Progenitor cell of endocrine pancreas (in vitro differentiated cells): ENCODE measurements around the gene GYPE. TPM values are rescaled to one million over a fixed set of nuclear protein-coding genes. Genes with fewer than 3 reads are reported as not detected.
"Not testable (repeated sequence)": the region's sequence is repeated elsewhere in the genome, so short reads cannot be mapped to it uniquely, and the experiment has no call there.

Source experiments
- DNase-seq: peaks from one replicate; pipeline ENCODE4 v3.0.0; 2021; ENCODE audit warnings: low spot score; ENCODE audit not compliant: unreplicated experiment
- H3K27ac Mint-ChIP-seq: 2 replicates; pipeline ENCODE4 v1.8.0; 2021; ENCODE audit warnings: mild to moderate bottlenecking, moderate library complexity, mixed read lengths
- H3K27me3 Mint-ChIP-seq: 2 replicates; pipeline ENCODE4 v1.8.0; 2021; ENCODE audit warnings: mixed read lengths
- H3K36me3 Mint-ChIP-seq: 2 replicates; pipeline ENCODE4 v1.8.0; 2022; ENCODE audit warnings: mixed read lengths; ENCODE audit not compliant: insufficient read depth
- H3K4me1 Mint-ChIP-seq: 2 replicates; pipeline ENCODE4 v1.8.0; 2021; ENCODE audit warnings: low read depth, mixed read lengths
- H3K4me3 Mint-ChIP-seq: 2 replicates; pipeline ENCODE4 v1.8.0; 2021; ENCODE audit warnings: low read depth, mild to moderate bottlenecking, moderate library complexity, mixed read lengths
- H3K9me3 Mint-ChIP-seq: 2 replicates; pipeline ENCODE4 v1.8.0; 2021; ENCODE audit warnings: low read depth, mixed read lengths
- total RNA-seq: library from RNA; stranded (reverse); gene quantifications from 2 replicates; pipeline ENCODE4 v1.2.1, GENCODE V29; 2021
- TF ChIP-seq, protein P1 (sequence below): fragments of 200-600 bp; sonication (generic); IDR thresholded peaks from one replicate; pipeline ENCODE4 v1.5.0; 2021; ENCODE audit warnings: antibody characterized with exemption, mild to moderate bottlenecking; ENCODE audit not compliant: unreplicated experiment

GYPE gene
- total RNA-seq, 1 donor from 2014 or later = not detected

DNA sequence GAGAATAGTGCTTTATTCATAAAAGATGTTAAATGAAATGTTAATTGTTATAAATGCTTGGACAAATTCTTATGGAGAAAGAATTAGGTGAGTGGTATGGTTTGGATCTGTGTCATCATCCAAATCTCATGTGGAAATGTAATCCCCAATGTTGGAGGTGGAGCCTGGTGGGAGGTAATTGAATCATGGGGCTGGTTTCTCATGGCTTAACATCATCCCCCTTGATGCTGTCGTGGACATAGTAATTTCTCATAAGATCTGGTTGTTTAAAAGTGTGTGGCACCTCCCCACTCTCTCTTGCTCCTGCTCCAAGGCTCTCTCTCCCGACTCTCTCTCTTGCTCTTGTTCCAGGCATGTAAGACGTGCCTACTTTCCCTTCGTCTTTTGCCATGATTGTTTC, 22.5 kb downstream of the GYPE start:
- Mint-ChIP-seq H3K4me1 (peaks cover 1% of the 10 kb centered on the region), H3K27me3 (no peaks in the 10 kb centered on the region), H3K4me3 (no peak overlapping the region), H3K9me3 (no peaks in the 10 kb centered on the region), H3K27ac (no peak overlapping the region), H3K36me3 (no peaks in the 10 kb centered on the region)
- TF ChIP-seq, protein P1, sequence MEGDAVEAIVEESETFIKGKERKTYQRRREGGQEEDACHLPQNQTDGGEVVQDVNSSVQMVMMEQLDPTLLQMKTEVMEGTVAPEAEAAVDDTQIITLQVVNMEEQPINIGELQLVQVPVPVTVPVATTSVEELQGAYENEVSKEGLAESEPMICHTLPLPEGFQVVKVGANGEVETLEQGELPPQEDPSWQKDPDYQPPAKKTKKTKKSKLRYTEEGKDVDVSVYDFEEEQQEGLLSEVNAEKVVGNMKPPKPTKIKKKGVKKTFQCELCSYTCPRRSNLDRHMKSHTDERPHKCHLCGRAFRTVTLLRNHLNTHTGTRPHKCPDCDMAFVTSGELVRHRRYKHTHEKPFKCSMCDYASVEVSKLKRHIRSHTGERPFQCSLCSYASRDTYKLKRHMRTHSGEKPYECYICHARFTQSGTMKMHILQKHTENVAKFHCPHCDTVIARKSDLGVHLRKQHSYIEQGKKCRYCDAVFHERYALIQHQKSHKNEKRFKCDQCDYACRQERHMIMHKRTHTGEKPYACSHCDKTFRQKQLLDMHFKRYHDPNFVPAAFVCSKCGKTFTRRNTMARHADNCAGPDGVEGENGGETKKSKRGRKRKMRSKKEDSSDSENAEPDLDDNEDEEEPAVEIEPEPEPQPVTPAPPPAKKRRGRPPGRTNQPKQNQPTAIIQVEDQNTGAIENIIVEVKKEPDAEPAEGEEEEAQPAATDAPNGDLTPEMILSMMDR = no peak
- no peak for DNase-seq

DNA sequence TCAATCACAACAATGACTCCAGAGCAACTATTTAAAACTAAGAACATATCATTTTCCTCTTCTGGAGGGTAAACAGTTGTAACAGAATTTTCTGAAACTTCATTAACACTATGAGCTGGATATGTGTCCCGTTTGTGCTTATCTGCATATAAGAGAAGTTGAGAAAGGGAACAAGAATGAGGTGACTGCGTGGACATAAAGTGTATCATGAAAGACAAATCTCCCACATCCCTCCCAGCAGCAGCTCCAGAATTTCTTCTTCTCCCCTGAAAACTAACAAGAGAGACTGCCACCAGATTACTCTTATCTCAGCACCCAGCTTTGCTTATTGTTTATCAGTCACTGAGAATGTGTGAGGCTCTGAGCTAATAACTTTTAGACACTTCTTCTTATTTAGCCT, 25.8 kb downstream of the GYPE start:
- not testable (repeated sequence) for H3K9me3 Mint-ChIP-seq, H3K4me1 Mint-ChIP-seq, H3K36me3 Mint-ChIP-seq, DNase-seq, H3K4me3 Mint-ChIP-seq, H3K27me3 Mint-ChIP-seq, H3K27ac Mint-ChIP-seq

DNA sequence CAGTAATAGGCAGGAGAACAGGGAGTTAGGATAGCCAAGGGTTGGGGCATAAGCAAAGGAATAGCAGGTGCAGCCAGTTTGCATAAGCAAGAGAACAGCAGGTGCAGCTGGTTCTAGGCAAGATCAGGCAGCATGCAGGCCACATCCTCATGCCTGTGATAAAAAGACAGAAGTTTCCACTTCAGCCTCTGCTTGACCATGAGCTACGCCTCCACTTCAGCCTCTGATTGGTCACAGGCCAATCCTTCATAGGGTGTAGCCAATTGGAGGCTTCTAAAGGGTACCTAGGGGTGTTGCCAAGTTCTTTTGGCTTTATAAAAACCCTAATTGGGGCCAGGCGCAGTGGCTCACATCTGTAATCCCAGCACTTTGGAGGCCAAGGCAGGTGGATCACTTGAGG, 30.0 kb downstream of the GYPE start:
- not testable (repeated sequence) for H3K36me3 Mint-ChIP-seq, H3K9me3 Mint-ChIP-seq, DNase-seq, H3K4me3 Mint-ChIP-seq, H3K27me3 Mint-ChIP-seq, H3K27ac Mint-ChIP-seq, H3K4me1 Mint-ChIP-seq

DNA sequence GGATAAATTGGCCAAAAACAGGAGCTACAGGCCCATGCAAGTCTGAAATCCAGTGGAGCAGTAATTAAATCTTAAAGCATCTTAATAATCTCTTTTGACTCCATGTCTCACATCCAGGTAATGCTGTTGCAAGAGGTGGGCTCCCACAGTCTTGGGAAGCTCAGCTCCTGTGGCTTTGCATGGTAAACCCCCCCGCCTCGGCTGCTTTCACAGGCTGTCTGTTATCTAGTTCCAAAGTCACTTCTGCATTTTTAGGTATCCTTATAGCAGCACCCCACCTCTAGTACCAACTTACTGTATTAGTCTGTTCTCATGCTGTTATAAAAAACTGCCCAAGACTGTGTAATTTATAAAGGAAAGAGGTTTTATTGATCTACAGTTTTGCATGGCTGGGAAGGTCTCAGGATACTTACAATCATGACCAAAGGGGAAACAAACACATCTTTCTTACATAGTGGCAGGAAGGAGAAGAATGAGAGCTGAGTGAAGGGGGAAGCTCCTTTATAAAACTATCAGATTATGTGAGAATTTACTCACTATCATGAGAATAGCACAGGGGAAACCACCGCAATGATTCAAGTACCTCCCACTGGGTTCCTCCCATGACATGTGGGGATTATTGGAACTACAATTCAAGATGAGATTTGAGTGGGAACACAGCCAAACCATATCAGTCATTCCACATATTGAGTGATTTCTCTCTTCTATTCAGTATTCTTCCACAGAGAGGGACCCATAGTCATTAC, 34.7 kb downstream of the GYPE start:
- not testable (repeated sequence) for H3K36me3 Mint-ChIP-seq, H3K27ac Mint-ChIP-seq, H3K9me3 Mint-ChIP-seq, H3K4me1 Mint-ChIP-seq, DNase-seq, H3K27me3 Mint-ChIP-seq, H3K4me3 Mint-ChIP-seq

DNA sequence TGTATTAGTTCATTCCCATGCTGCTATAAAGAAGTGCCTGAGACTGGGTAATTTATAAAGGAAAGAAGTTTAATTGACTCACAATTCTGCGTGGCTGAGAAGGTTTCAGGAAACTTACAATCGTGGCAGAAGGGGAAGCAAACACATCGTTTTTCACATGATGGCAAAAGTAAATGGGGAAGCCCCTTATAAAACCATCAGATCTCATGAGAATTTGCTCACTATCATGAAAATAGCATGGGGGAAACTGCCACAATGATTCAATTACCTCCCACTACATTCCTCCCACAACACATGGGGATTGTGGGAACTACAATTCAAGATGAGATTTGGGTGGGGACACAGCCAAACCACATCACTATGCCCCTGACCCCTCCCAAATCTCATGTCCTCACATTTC, 35.4 kb downstream of the GYPE start:
- not testable (repeated sequence) for H3K36me3 Mint-ChIP-seq, DNase-seq, H3K4me1 Mint-ChIP-seq, H3K4me3 Mint-ChIP-seq, H3K9me3 Mint-ChIP-seq, H3K27ac Mint-ChIP-seq, H3K27me3 Mint-ChIP-seq

DNA sequence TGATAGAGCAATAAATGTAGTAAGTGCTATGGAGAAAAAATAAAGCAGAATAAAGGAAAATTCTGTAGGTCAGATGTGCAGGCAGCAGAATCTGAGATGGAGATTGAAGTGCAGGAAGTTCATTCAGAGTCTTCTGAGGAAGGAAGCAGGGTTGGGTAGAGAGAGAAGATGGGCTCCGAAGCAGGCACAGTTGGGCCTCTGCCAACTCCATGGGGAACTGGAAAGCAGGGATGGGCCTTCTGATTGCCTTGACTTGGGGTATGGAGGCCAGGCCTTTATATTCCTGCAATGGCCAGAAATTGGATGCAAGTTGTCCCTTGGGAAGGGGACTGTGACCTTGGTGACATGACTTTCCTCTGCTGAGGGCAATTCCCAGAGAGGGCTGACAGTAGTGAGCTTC, 42.6 kb downstream of the GYPE start:
- not testable (repeated sequence) for H3K4me3 Mint-ChIP-seq, H3K27ac Mint-ChIP-seq, H3K36me3 Mint-ChIP-seq, H3K27me3 Mint-ChIP-seq, H3K4me1 Mint-ChIP-seq, DNase-seq, H3K9me3 Mint-ChIP-seq

DNA sequence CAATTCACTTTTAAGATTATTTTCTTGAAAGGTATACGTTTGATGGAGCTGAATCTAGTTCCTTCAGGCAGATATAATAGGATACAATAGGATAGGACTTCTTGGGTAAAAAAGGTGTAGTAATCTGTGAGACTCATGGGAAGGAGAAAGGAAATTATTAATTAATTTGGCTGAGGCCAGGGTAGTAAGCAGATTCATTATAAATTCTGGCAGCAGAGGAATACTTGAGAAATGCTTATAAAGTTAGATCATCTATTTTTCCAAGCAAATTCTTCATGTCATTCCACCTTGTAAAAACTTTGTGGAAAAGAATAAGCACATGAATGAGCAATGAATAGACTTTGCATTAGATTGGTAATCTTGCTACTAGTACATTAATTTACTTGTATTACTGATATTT, 46.9 kb downstream of the GYPE start:
- Mint-ChIP-seq H3K27ac (no peak overlapping the region), H3K9me3 (no peaks in the 10 kb centered on the region), H3K36me3 (no peaks in the 10 kb centered on the region)

DNA sequence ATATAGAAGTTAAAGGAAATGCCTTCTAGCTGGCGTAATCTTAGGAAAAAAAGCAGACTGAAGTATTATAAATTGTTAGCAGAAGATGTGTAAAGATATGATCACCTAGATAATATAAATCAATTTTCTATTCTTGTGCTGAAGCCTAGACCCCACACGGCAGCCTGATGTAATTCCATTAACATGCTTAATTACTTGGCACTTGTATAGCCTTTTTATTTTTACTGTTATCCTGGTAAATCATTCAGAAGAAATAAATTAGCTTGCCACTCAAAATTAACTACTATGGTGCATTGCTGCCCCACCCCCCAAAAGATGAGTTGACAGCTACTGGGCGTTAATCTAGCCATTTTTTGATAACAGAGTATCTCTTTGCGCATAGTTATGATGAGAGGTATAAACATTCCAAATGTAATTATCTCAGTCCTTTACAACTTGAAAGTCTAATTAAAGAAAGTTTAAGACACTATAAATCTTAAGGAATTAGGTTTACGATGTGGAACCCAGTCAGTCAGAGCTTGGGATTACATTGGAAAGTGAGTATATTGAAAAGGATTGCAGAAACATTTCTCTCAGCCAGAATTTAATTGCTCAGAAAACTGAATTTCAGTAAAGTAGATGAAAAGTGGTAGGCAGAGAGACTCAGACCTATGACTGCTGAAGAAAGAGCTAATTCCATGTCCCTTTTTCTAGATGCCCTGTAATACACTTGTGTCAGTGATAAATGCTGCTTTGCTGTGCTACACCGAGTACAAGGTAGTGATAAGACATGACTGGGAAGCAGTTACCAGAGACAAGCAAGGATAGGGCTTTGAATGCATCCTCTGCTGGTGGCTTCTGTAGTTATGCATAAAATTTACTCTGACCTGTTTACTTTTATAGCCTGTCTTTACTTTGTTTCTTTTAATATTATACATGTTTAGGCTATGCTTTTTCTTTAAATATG, 47.7 kb downstream of the GYPE start:
- H3K27me3 Mint-ChIP-seq, H3K27ac Mint-ChIP-seq: not testable (repeated sequence)

More for the DNA sequence above, 46.9 kb downstream of the GYPE start:
- H3K27me3 Mint-ChIP-seq = no peaks in the 10 kb centered on the region
- no peak overlapping the region for H3K4me3 Mint-ChIP-seq
- no peak for DNase-seq
- no peaks in the 10 kb centered on the region for H3K4me1 Mint-ChIP-seq
- TF ChIP-seq, protein P1 = no peak

DNA sequence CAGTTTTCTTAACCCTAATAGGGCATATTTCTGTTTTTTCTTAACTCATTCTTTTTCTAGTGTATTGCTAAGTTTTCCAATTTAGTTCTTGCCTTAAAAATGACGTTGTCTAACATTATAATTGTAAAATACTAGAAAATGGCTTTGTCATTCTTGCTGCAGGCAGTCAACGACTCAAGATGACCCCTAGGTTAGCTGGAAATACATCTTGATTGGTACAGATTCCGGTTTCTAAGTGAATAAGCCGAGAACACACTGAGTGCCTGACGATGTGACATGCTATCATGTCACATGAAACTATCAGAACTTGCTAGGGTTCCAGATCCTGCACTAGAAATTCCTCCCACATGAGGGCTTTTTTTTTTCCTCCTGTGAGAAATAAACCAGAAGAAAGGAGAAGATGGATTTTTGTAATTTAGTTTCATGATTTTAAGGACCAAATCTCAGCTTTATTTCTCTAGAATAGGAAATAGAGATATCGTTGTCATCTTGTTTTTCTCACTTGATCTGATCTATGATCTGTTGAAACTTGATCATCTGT, 49.3 kb downstream of the GYPE start:
- H3K4me3 Mint-ChIP-seq, H3K27me3 Mint-ChIP-seq, H3K36me3 Mint-ChIP-seq, H3K27ac Mint-ChIP-seq, H3K9me3 Mint-ChIP-seq, H3K4me1 Mint-ChIP-seq, DNase-seq: not testable (repeated sequence)

More for the DNA sequence above, 47.7 kb downstream of the GYPE start:
- not testable (repeated sequence) for H3K36me3 Mint-ChIP-seq, H3K9me3 Mint-ChIP-seq, DNase-seq, H3K4me1 Mint-ChIP-seq, H3K4me3 Mint-ChIP-seq

DNA sequence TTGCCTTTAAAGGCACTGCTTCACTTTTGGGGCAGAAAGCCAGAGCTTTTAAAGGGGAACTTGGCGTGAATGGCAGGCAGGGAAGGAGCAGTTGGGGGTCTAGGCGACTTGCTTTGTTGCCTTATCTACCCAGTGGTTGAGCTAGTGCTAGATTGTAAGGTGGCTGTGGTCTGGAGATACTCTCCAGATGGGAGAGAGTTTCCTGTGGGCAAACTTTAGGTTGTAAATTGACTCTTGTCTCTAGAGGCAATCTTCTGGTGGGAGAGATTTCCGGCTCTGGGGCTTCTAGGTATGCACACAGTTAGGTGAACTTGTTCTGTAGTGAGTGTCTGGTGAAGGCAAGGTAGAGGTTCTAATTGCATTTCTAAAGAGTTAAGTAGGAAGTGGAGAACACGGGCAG, 50.7 kb downstream of the GYPE start:
- not testable (repeated sequence) for DNase-seq

DNA sequence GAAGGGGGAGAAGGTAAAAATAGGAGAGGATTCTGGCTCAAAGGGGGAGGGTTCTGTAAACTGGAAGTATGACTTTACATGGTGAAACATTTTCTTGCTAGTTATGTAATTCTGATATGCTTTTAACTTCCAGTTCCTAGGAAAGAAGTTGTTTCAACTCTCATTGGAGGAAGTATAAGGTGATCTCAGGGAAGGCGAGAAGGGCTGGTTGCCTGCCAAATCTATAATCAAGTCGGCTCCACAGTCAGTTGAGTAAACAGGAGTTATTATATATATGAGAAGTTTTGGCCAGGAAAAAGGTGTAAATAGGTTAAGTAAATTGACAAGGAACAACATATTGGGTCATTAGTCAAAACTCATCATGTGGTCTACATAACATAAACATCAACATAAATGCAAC, 56.1 kb downstream of the GYPE start:
- not testable (repeated sequence) for H3K27ac Mint-ChIP-seq, H3K27me3 Mint-ChIP-seq, H3K4me1 Mint-ChIP-seq, DNase-seq, H3K9me3 Mint-ChIP-seq, H3K4me3 Mint-ChIP-seq, H3K36me3 Mint-ChIP-seq

More for the DNA sequence above, 50.7 kb downstream of the GYPE start:
- not testable (repeated sequence) for H3K4me1 Mint-ChIP-seq, H3K4me3 Mint-ChIP-seq, H3K27me3 Mint-ChIP-seq, H3K27ac Mint-ChIP-seq, H3K36me3 Mint-ChIP-seq, H3K9me3 Mint-ChIP-seq
